ENCODE measurements around the gene PHIP.
A peak's percentile ranks its signal among the peaks of the same experiment; 100 is the strongest.

PHIP gene

GRCh38 chr6:79048611-79049010, 29.4 kb downstream of the PHIP start:
- TF ChIP-seq CTCF (IDR thresholded peaks at IDR 0.05; ENCODE audit: low read depth, low read length), result peak; percentile 35
- DNase-seq (ENCODE audit: extremely low read depth, low read depth), result no peak

- no peak for TF ChIP-seq CTCF (IDR thresholded peaks at IDR 0.05; ENCODE audit: low read depth, low read length)
- no peak for DNase-seq (ENCODE audit: extremely low read depth, low read depth)
These were observed 31.0 kb downstream of the PHIP start for GRCh38 chr6:79047072-79047471.

GRCh38 chr6:79045966-79046365, 32.1 kb downstream of the PHIP start:
- DNase-seq (ENCODE audit: extremely low read depth, low read depth), result no peak
- TF ChIP-seq CTCF (IDR thresholded peaks at IDR 0.05; ENCODE audit: low read depth, low read length), result no peak

- no peak for TF ChIP-seq CTCF (IDR thresholded peaks at IDR 0.05; ENCODE audit: low read depth, low read length)
- no peak for DNase-seq (ENCODE audit: extremely low read depth, low read depth)
These were observed 35.3 kb downstream of the PHIP start for GRCh38 chr6:79042799-79043126.

- TF ChIP-seq CTCF (IDR thresholded peaks at IDR 0.05; ENCODE audit: low read depth, low read length), result no peak
- no peak for DNase-seq (ENCODE audit: extremely low read depth, low read depth)
These were observed 35.8 kb downstream of the PHIP start for GRCh38 chr6:79042088-79042798.

- no peak for TF ChIP-seq CTCF (IDR thresholded peaks at IDR 0.05; ENCODE audit: low read depth, low read length)
- DNase-seq (ENCODE audit: extremely low read depth, low read depth), result no peak
These were observed 38.0 kb downstream of the PHIP start for GRCh38 chr6:79040083-79040482.

- DNase-seq (ENCODE audit: extremely low read depth, low read depth), result no peak
- no peak for TF ChIP-seq CTCF (IDR thresholded peaks at IDR 0.05; ENCODE audit: low read depth, low read length)
These were observed 40.0 kb downstream of the PHIP start for GRCh38 chr6:79038061-79038460.
